ENCODE results near the gene KDM2B. TPM values are rescaled to one million over a fixed set of nuclear protein-coding genes. Genes with fewer than 3 reads are reported as not detected.

The KDM2B gene
- total RNA-seq, 1 donor from 2014 or later, result 51.7 TPM

GRCh38 chr12:121530600-121531355, 50.0 kb downstream of the KDM2B start:
- TF ChIP-seq CTCF (conservative IDR thresholded peaks at IDR 0.05), result no peak
- Mint-ChIP-seq H3K4me1 (ENCODE audit: unreplicated experiment) (peaks cover 28% of the 10 kb centered on the region), H3K36me3 (peaks cover 8% of the 10 kb centered on the region), H3K4me3 (no peak overlapping the region), H3K9me3 (no peaks in the 10 kb centered on the region), H3K27me3 (no peaks in the 10 kb centered on the region), H3K27ac (no peak overlapping the region)
- DNase-seq (ENCODE audit: extremely low spot score, unreplicated experiment), result no peak

DNA sequence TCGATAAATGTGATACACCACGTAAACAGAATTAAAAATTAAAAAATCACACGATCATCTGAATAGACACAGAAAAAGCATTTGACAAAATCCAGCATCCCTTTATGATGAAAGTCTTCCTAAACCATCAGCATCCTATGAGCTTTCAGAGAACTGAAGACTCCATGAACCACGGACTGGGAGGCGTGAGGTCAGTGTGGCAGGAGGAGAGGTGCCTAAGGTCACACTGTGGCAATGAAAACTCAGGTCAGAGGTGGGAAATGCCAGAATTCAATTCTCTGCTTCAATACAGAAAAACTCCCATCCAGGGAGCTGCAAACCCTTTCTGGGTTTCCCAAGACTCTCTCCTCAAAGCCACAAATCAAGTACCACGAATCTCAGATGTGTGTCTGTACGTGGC, 51.6 kb downstream of the KDM2B start:
- H3K27me3 Mint-ChIP-seq, result no peaks in the 10 kb centered on the region
- no peak overlapping the region for H3K27ac Mint-ChIP-seq
- peaks cover 8% of the 10 kb centered on the region for H3K36me3 Mint-ChIP-seq
- peaks cover 24% of the 10 kb centered on the region for H3K4me1 Mint-ChIP-seq (ENCODE audit: unreplicated experiment)
- no peak for DNase-seq (ENCODE audit: extremely low spot score, unreplicated experiment)
- no peak overlapping the region for H3K4me3 Mint-ChIP-seq
- no peaks in the 10 kb centered on the region for H3K9me3 Mint-ChIP-seq
- TF ChIP-seq CTCF (conservative IDR thresholded peaks at IDR 0.05), result no peak

DNA sequence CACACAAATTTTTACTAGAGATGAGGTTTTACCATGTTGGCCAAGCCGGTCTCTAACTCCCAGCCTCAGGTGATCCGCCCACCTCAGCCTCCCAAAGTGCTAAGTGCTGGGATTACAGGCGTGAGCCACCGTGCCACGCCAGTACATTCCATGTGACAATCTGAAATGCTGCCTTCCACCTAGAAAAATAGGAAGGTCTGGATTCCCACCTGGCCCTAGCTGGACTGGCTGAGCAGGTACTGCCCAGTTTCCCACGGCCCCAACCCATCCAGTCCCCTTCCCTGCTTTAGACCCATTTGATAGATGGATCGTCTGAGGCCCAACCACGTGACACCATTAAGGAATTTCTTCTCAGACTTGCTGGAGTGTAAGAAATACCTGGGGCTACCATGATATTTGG, 55.4 kb downstream of the KDM2B start:
- Mint-ChIP-seq H3K4me1 (ENCODE audit: unreplicated experiment) (peaks cover 11% of the 10 kb centered on the region), H3K4me3 (no peak overlapping the region), H3K9me3 (no peaks in the 10 kb centered on the region), H3K27ac (no peak overlapping the region), H3K36me3 (peaks cover under 1% of the 10 kb centered on the region), H3K27me3 (no peaks in the 10 kb centered on the region)
- DNase-seq (ENCODE audit: extremely low spot score, unreplicated experiment), result no peak
- no peak for TF ChIP-seq CTCF (conservative IDR thresholded peaks at IDR 0.05)

DNA sequence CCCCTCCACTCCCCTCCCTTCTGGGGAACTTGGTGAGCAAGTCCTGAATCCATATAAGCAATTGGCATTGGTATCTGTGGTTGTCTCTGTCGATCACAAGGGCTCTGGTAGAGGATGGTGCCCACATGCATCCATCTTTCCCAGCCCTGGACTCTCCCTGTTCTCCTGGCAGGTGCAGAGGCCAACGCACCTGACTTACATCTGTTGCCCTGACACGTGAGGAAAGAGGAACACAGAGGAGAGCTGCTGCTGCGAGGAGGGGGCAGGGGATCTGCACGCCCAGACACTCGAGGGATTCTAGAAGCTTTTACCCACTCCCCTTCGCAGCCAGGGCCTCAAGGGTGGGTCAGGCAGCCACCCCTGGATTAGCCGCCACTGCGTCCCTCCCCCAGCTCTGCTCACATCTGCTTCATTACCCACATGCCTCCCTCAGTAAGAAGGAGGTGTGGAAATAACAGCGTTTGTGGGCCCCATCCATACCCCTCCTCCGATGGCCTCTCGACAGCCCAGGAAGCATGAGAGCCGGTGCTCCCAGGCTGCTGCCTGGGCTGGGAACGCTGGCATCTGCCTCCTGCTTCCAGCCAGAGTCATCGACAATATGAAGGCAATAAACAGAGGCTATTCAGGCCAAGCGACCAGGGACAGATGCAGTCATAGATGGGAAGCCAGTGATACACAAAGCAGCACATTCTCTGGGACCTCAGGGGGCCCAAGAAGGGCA, 56.5 kb downstream of the KDM2B start:
- Mint-ChIP-seq H3K4me1 (ENCODE audit: unreplicated experiment) (peaks cover 10% of the 10 kb centered on the region), H3K27me3 (no peaks in the 10 kb centered on the region), H3K9me3 (no peaks in the 10 kb centered on the region), H3K4me3 (no peak overlapping the region), H3K36me3 (peaks cover 2% of the 10 kb centered on the region), H3K27ac (no peak overlapping the region)
- no peak for TF ChIP-seq CTCF (conservative IDR thresholded peaks at IDR 0.05)
- DNase-seq (ENCODE audit: extremely low spot score, unreplicated experiment), result no peak

- H3K27ac Mint-ChIP-seq, result no peak overlapping the region
- DNase-seq (ENCODE audit: extremely low spot score, unreplicated experiment), result no peak
These were observed 57.1 kb downstream of the KDM2B start for GRCh38 chr12:121523741-121524140.

More at GRCh38 chr12:121523741-121524140, 57.1 kb downstream of the KDM2B start:
- no peak for TF ChIP-seq CTCF (conservative IDR thresholded peaks at IDR 0.05)
- H3K9me3 Mint-ChIP-seq, result no peaks in the 10 kb centered on the region
- no peaks in the 10 kb centered on the region for H3K27me3 Mint-ChIP-seq
- peaks cover 4% of the 10 kb centered on the region for H3K36me3 Mint-ChIP-seq
- no peak overlapping the region for H3K4me3 Mint-ChIP-seq
- H3K4me1 Mint-ChIP-seq (ENCODE audit: unreplicated experiment), result peaks cover 10% of the 10 kb centered on the region

Data from type B pancreatic cell (in vitro differentiated cells).